Heart left ventricle (tissue), 16 donors: ENCODE measurements around the gene OLA1. TPM values are rescaled to one million over a fixed set of nuclear protein-coding genes. Genes with fewer than 3 reads are reported as not detected.

Source experiments
- ATAC-seq, 4 donors: fragments of 200-7000 bp; cut with Tn5 transposase; one replicate each; pipeline ENCODE4 v1.9.1; 2020 to 2022; ENCODE audit warnings: moderate library complexity in 4 of 4, mild to moderate bottlenecking in 3 of 4, moderate number of reproducible peaks in 1 of 4
- DNase-seq, 5 donors: peaks; one replicate each; pipeline ENCODE4 v3.0.0-alpha.2; 2020
- H3K27ac ChIP-seq, 12 donors: fragments of 200-600 bp; sonication (generic) in 4 of 12; one replicate each; pipeline versions ENCODE4 v1.5.0 to v1.8.0; 2016 to 2022; ENCODE audit warnings: mild to moderate bottlenecking in 2 of 12
- H3K27me3 ChIP-seq, 9 donors: fragments of 200-600 bp; sonication (generic) in 2 of 9; one replicate each; pipeline versions ENCODE4 v1.5.1 to v1.8.0; 2016 to 2022; ENCODE audit warnings: mild to moderate bottlenecking in 3 of 9
- H3K36me3 ChIP-seq, 9 donors: fragments of 200-600 bp; sonication (generic) in 2 of 9; one replicate each; pipeline versions ENCODE4 v1.5.0 to v1.8.0; 2018 to 2022; ENCODE audit warnings: mild to moderate bottlenecking in 2 of 9
- H3K4me1 ChIP-seq, 12 donors: fragments of 200-600 bp; sonication (generic) in 4 of 12; one replicate each; pipeline versions ENCODE4 v1.5.0 to v1.8.0; 2016 to 2022; ENCODE audit warnings: mild to moderate bottlenecking in 3 of 12
- H3K4me3 ChIP-seq, 12 donors: fragments of 200-600 bp; sonication (generic) in 4 of 12; one replicate each; pipeline versions ENCODE4 v1.5.0 to v1.8.0; 2017 to 2022; ENCODE audit warnings: mild to moderate bottlenecking in 9 of 12, moderate library complexity in 4 of 12
- H3K9me3 ChIP-seq, 12 donors: fragments of 200-600 bp; sonication (generic) in 4 of 12; one replicate each; pipeline versions ENCODE4 v1.5.0 to v1.8.0; 2016 to 2022; ENCODE audit warnings: mild to moderate bottlenecking in 1 of 12
- CTCF ChIP-seq, 12 donors: fragments of 200-600 bp; sonication (generic) in 4 of 12; IDR thresholded peaks; one replicate each; pipeline versions ENCODE4 v1.5.0 to v1.8.0; 2018 to 2022; ENCODE audit warnings: antibody characterized with exemption in 12 of 12, mild to moderate bottlenecking in 5 of 12
- POLR2A ChIP-seq, 2 donors: fragments of 450-650 bp; IDR thresholded peaks; one replicate each; pipeline ENCODE4 v1.6.1; 2017; ENCODE audit warnings: antibody characterized with exemption in 2 of 2, mild to moderate bottlenecking in 2 of 2, moderate library complexity in 2 of 2
- WGBS, 4 donors: extraction: QIAGEN DNeasy Blood & Tissue Kit in 2 of 4; methylation state at CpG; one replicate each; pipeline versions ENCODE4 v1.1.5 to v1.1.7; 2013 to 2018; 5-methylcytosine and 5-hydroxymethylcytosine counted together
- intact Hi-C, 10 donors: fragments of 100-400 bp; cut with DNase I; formaldehyde crosslinking; loops; one replicate each; pipeline versions ENCODE4 v1.11.1 to v1.14.2; 2022
- polyA plus RNA-seq, 2 donors: library from polyadenylated mRNA; stranded (reverse); fragments of 200-250 nt; gene quantifications; one replicate each; pipeline ENCODE4 v1.2.3, GENCODE V29; 2013
- total RNA-seq, 9 donors: library from RNA; depleted of rRNA in 2 of 9; stranded (reverse); fragments of >200 nt in 2 of 9; fragmentation: NEBNext Ultra II Directional in 3 of 9; extraction: Animal tissue kit (Norgen Biotek cat#: 25700) in 3 of 9; gene quantifications; one replicate each; pipeline versions ENCODE4 v1.1.0 to v1.2.4, GENCODE V29; 2016 to 2023
- donor health status: ischemic (EF 13 %, LVEDD 7.1; RV severe dilation, severe dysfunction).
- donor health status: healthy with polysubstance abuse.
- donor health status: DM: no; HTN: yes; CAD: no.
- donor health status: DM: no; HTN: no; CAD: no.
- donor health status: ischemic (EF 25% LVEDD 6.9; RV normal size, moderate dysfunction).
- donor health status: ischemic (EF 25% LVEDD 5.7; RV mildly dilated, moderate dysfunction).
- donor health status: healthy.
- donor health status: DM: yes; HTN: yes; CAD: no.
- donor health status: ischemic (EF 35%, LVEDD 5.7; RV mildly dilated, moderate dysfunction).
- donor health status: nonischemic (EF 11% LVEDD 7.7; RV severe dilation, severe dysfunction).
- donor health status: DM: yes; HTN: yes; CAD: no.
- donor health status: PGD.
- donor health status: ischemic (EF 29% LVEDD 5.4; RV normal size, mild dysfunction).
- donor health status: nonischemic (EF 23%, LVEDD 6.1; RV moderate dilation, normal function).

OLA1 gene
- total and polyA plus RNA-seq, 11 donors, result 41.5 to 91.7 (median 72.5) TPM

DNA sequence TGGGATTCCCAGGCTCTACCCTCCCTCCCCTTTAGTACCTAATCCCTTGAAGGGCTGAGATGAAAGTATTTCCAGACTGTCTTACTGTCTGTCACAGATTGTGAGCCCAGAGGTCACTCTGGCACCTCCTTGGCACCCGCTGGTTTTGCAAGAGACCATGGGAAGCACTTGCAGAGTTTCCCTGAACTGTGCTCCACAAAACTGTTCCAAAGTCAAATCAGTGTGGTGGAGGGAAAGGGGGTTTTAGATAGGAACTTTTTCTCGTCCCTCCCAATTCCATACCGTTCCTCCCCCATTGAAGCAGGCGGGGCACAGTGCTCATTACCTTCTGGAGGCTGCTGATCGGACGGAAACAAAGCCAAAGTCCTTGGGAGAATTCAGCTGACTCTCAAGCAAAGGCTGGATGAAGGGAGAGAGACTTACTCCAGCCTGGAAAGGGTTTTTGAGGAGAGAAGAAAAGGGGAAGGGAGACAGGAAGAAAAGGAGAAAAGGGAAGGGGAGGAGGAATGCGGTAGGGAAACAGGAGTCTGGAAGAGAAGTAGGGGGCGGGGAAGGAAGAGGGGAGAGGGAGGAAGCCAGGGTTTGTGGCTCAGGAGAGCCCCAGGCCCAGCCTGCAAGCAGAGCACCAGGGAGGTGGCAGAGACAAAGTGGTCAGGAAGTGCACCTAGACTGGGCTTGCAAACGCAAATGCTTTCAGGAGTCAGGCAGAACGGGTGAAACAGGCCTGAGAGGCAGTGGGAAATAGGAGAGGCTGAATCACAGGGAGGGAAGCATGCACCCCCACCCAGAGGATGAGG is 194.8 kb downstream of the OLA1 start:
- WGBS, 4 donors, result 55 to 68% (median 57%) methylated on average over 10 of the region's 10 CpGs
- peak in 1 of 4 donors; percentile 19 for ATAC-seq
- Histone ChIP-seq H3K36me3 (no peaks in the 10 kb centered on the region), H3K27ac (peak overlapping the region in 3 of 12 donors; percentile 1 to 30 (median 25)), H3K27me3 (no peaks in the 10 kb centered on the region), H3K4me1 (peaks cover 0 to 30% (median 16%) of the 10 kb centered on the region in 12 donors), H3K9me3 (no peaks in the 10 kb centered on the region), H3K4me3 (peak overlapping the region in 6 of 12 donors; percentile 15 to 31 (median 19))
- intact Hi-C loops, result loop anchor here in 4 of 10 donors (10.0 kb wide), 3 partner anchors 291 to 649 kb away; no protein-coding TSS in a partner anchor
- TF ChIP-seq CTCF (IDR thresholded peaks at IDR 0.05), result no peak
- TF ChIP-seq POLR2A (IDR thresholded peaks at IDR 0.05), result no peak
- no peak for DNase-seq

DNA sequence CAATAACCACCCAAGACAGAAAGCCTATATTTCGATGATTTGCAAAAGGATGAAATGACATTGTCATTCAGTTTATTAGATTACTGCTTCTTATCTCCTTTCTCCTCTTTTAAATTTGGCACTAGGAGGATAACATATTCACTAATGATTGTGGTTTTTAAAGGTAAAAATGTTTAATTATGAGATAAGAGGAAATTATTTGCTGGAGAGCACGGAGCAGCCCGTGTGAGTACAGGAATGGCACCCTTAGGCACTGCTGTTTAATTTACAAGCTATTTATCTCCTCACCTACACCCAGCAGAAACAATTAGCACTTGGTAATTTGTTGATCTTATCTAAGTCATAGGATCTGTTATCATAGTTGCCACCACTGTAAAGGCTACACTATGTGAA is 195.8 kb downstream of the OLA1 start:
- ATAC-seq (no peak), DNase-seq (no peak)
- Histone ChIP-seq H3K4me3 (no peak overlapping the region), H3K9me3 (no peaks in the 10 kb centered on the region), H3K27ac (peak overlapping the region in 5 of 12 donors; percentile 26 to 43 (median 27)), H3K4me1 (peaks cover 0 to 30% (median 16%) of the 10 kb centered on the region in 12 donors), H3K27me3 (no peaks in the 10 kb centered on the region), H3K36me3 (no peaks in the 10 kb centered on the region)
- intact Hi-C loops, result loop anchor here in 4 of 10 donors (10.0 kb wide), 3 partner anchors 292 to 648 kb away; no protein-coding TSS in a partner anchor
- TF ChIP-seq CTCF (IDR thresholded peaks at IDR 0.05) (no peak), POLR2A (IDR thresholded peaks at IDR 0.05) (no peak)
- WGBS, 4 donors, result 43 to 56% (median 49%) methylated on average over 3 of the region's 3 CpGs

DNA sequence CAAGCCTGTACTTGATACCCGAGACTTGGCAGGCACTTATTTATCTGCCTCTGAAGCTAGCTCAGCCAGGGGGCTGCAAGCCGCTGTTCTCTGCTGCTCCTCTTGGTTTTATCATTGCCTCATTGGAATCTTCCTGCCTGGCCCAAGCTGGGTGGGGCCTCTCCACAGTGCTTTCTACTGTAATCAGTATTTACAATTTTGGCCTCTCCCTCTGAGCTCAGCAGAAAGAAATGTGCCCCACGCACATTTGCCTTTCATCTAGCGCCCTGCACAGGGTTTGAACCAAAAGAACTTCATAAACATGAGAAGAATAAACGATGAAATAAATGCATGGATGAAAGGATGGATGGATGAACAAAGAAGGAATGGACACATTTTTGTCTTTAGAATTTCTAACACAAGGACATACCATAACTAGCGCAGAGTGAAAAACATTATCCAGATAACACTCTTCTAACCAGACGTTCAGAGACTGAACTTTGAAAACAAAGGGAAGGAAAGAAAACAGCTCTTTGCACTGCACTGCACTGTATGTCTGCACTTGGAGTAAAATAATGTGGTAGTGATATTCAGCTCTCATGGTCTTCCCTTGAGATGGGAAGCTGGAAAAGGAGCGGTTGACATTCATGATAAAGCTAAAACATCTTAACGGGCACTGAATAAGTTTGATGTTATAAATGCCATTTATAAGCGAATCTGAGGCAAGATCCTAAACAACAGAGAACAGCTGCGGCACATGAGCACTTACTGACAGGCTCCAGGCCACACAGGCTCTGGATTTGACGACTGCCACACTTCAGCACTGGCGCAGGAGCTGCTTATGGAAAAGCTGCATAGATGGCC is 196.4 kb downstream of the OLA1 start:
- Histone ChIP-seq H3K4me3 (peak overlapping the region in 1 of 12 donors; percentile 24), H3K27me3 (no peaks in the 10 kb centered on the region), H3K36me3 (no peaks in the 10 kb centered on the region), H3K9me3 (no peaks in the 10 kb centered on the region), H3K4me1 (peaks cover 0 to 30% (median 16%) of the 10 kb centered on the region in 12 donors), H3K27ac (peak overlapping the region in 6 of 12 donors; percentile 18 to 49 (median 40))
- DNase-seq (peak in 2 of 5 donors; percentile 31 to 45), ATAC-seq (peak; percentile 65 to 89 (median 82))
- 35 to 50% (median 41%) methylated on average over 13 of the region's 13 CpGs for WGBS, 4 donors
- intact Hi-C loops, result loop anchor here in 4 of 10 donors (10.0 kb wide), 3 partner anchors 293 to 647 kb away; no protein-coding TSS in a partner anchor
- no peak for TF ChIP-seq CTCF (IDR thresholded peaks at IDR 0.05)
- no peak for TF ChIP-seq POLR2A (IDR thresholded peaks at IDR 0.05)
